GM12801 (cell line): ENCODE measurements around the gene CHCHD3.

Experiments
- CTCF ChIP-seq: IDR thresholded peaks from one replicate; pipeline ENCODE4 v1.5.1; 2011; ENCODE audit warnings: control low read depth; ENCODE audit not compliant: insufficient read length; ENCODE audit errors: extremely low read depth

The CHCHD3 gene

GRCh38 chr7:133001727-133002126, 80.2 kb downstream of the CHCHD3 start:
- TF ChIP-seq CTCF: no peak

- no peak for TF ChIP-seq CTCF
Observed at GRCh38 chr7:132999845-133000244, 82.0 kb downstream of the CHCHD3 start.

- no peak for TF ChIP-seq CTCF
Observed at GRCh38 chr7:132998763-132999162, 83.1 kb downstream of the CHCHD3 start.

- no peak for TF ChIP-seq CTCF
Observed at GRCh38 chr7:132997505-132997904, 84.4 kb downstream of the CHCHD3 start.

- no peak for TF ChIP-seq CTCF
Observed at GRCh38 chr7:132996581-132997242, 85.2 kb downstream of the CHCHD3 start.

GRCh38 chr7:132993377-132994013, 88.4 kb downstream of the CHCHD3 start:
- no peak for TF ChIP-seq CTCF

GRCh38 chr7:132991615-132992587, 90.0 kb downstream of the CHCHD3 start:
- TF ChIP-seq CTCF: no peak
